CD4-positive, alpha-beta T cell treated with Interferon alpha-2 for 1 hour (primary cell): ENCODE results near the gene MAPRE2.
A peak's percentile ranks its signal among the peaks of the same experiment; 100 is the strongest.

Source experiments
- DNase-seq, 2 donors: peaks; one replicate each; pipeline ENCODE4 v3.0.0-alpha.2; 2020 to 2022

The MAPRE2 gene

GRCh38 chr18:35038881-35039491, 2.2 kb upstream of the MAPRE2 start:
- no peak for DNase-seq

GRCh38 chr18:35040638-35040987, 600 bp upstream of the MAPRE2 start:
- DNase-seq, result no peak

GRCh38 chr18:35041815-35042387, 688 bp downstream of the MAPRE2 start:
- DNase-seq, result peak in 1 of 2 donors; percentile 42

GRCh38 chr18:35042389-35043071, 1.3 kb downstream of the MAPRE2 start:
- DNase-seq, result peak in 1 of 2 donors; percentile 73

GRCh38 chr18:35043207-35043606, 2.0 kb downstream of the MAPRE2 start:
- DNase-seq, result no peak

GRCh38 chr18:35045121-35045520, 3.9 kb downstream of the MAPRE2 start:
- no peak for DNase-seq

GRCh38 chr18:35045806-35046205, 4.6 kb downstream of the MAPRE2 start:
- no peak for DNase-seq

GRCh38 chr18:35047697-35048292, 6.6 kb downstream of the MAPRE2 start:
- no peak for DNase-seq

GRCh38 chr18:35049111-35050027, 8.2 kb downstream of the MAPRE2 start:
- DNase-seq, result no peak

GRCh38 chr18:35050028-35050546, 8.9 kb downstream of the MAPRE2 start:
- peak in 1 of 2 donors; percentile 32 for DNase-seq

GRCh38 chr18:35050705-35051195, 9.5 kb downstream of the MAPRE2 start:
- no peak for DNase-seq

- DNase-seq, result no peak
Measured at GRCh38 chr18:35051641-35052377, 10.6 kb downstream of the MAPRE2 start.

- DNase-seq, result no peak
Measured at GRCh38 chr18:35054401-35054800, 13.2 kb downstream of the MAPRE2 start.

GRCh38 chr18:35055105-35055504, 13.9 kb downstream of the MAPRE2 start:
- no peak for DNase-seq

- DNase-seq, result no peak
Measured at GRCh38 chr18:35055726-35056125, 14.5 kb downstream of the MAPRE2 start.

GRCh38 chr18:35059280-35059927, 18.2 kb downstream of the MAPRE2 start:
- DNase-seq, result no peak

GRCh38 chr18:35060122-35060815, 19.1 kb downstream of the MAPRE2 start:
- DNase-seq, result no peak

- no peak for DNase-seq
Measured at GRCh38 chr18:35061336-35061735, 20.1 kb downstream of the MAPRE2 start.

- DNase-seq, result no peak
Measured at GRCh38 chr18:35061804-35062203, 20.6 kb downstream of the MAPRE2 start.

- no peak for DNase-seq
Measured at GRCh38 chr18:35062408-35062807, 21.2 kb downstream of the MAPRE2 start.
